Activated T-cell treated with anti-CD3 and anti-CD28 coated beads, Interleukin-2, amount 50 U/mL, for 24 hours (primary cell): Measurements from ENCODE around the gene NTNG1.

ENCODE experiments used
- DNase-seq: peaks from one replicate; pipeline ENCODE4 v3.0.0-alpha.2; 2020
- H3K27ac Mint-ChIP-seq: 2 replicates; pipeline ENCODE4 v1.8.0; 2020; ENCODE audit warnings: mild to moderate bottlenecking, mixed read lengths
- H3K27me3 Mint-ChIP-seq: 2 replicates; pipeline ENCODE4 v1.8.0; 2020; ENCODE audit warnings: mixed read lengths
- H3K36me3 Mint-ChIP-seq: 2 replicates; pipeline ENCODE4 v1.8.0; 2020; ENCODE audit warnings: low read depth, mixed read lengths
- H3K4me1 Mint-ChIP-seq: 2 replicates; pipeline ENCODE4 v1.8.0; 2020; ENCODE audit warnings: low read depth, mixed read lengths
- H3K4me3 Mint-ChIP-seq: 2 replicates; pipeline ENCODE4 v1.8.0; 2020; ENCODE audit warnings: mild to moderate bottlenecking, moderate library complexity, mixed read lengths
- H3K9me3 Mint-ChIP-seq: 2 replicates; pipeline ENCODE4 v1.8.0; 2020; ENCODE audit warnings: mixed read lengths

The NTNG1 gene

DNA sequence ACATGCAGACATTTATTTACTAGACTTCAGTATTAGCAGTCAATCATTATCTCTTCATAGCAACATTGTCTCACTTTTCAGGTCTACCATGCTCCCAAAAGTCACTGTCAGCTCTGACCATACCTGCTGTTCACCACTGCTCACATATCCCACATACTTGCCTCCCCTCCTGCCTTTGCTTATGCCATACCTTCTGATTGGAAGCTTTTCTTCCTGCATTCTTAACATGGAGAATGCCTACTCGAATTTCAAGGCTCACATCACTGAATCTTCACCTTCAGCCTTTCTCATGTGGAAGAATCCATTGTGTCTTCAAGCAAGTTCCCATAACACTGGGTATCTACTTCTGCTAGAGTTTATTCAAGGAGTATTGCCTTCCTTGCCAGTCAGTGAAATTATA lies 135.4 kb downstream of the NTNG1 start:
- no peak for DNase-seq
- Mint-ChIP-seq H3K4me3 (no peak overlapping the region), H3K27ac (no peak overlapping the region)

DNA sequence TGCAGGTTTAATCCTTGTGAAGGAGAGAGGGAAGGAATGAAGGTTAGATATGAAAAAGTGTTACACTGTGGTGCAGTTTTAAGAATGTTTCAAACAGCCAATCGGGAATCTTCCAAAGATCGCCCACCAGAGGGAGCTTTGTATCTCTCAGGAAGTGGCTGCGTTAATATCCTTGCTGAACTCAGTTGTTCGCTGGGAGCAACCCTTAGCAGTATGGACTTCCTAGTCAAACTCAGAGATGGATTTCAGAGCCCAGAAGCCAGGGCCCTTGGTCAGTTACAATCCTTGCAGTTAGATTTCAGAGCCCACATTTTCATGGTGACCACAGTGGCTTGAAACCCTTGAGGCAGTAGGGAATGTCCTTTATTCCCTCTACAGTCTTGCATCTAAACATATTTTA lies 136.2 kb downstream of the NTNG1 start:
- peaks cover 4% of the 10 kb centered on the region for H3K4me1 Mint-ChIP-seq
- no peak overlapping the region for H3K27ac Mint-ChIP-seq
- no peaks in the 10 kb centered on the region for H3K9me3 Mint-ChIP-seq
- no peak for DNase-seq
- no peak overlapping the region for H3K4me3 Mint-ChIP-seq
- H3K36me3 Mint-ChIP-seq, result no peaks in the 10 kb centered on the region
- no peaks in the 10 kb centered on the region for H3K27me3 Mint-ChIP-seq

More for the DNA sequence above, 135.4 kb downstream of the NTNG1 start:
- H3K4me1 Mint-ChIP-seq, result peaks cover 4% of the 10 kb centered on the region
- no peaks in the 10 kb centered on the region for H3K9me3 Mint-ChIP-seq
- no peaks in the 10 kb centered on the region for H3K36me3 Mint-ChIP-seq
- no peaks in the 10 kb centered on the region for H3K27me3 Mint-ChIP-seq

DNA sequence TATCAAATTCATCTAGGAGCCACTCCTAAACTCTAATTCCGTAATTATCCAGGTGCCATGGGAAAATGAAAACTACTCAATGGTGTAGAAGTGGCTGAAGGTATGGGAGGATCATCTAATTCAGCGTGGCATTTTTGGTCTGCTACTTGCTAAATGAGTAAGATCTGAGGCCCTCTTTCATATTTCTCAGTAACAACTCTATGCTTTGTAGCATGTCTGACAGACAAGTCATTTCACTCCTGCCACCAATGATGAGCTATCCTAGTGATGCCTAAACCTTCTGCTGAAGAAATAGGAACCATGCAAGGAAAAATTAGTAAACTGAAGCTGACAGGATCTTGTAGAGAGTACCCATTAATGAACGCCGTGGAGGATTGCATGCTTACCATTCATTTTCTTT lies 145.3 kb downstream of the NTNG1 start:
- Mint-ChIP-seq H3K4me1 (no peaks in the 10 kb centered on the region), H3K9me3 (no peaks in the 10 kb centered on the region), H3K36me3 (no peaks in the 10 kb centered on the region), H3K27ac (no peak overlapping the region), H3K4me3 (no peak overlapping the region), H3K27me3 (no peaks in the 10 kb centered on the region)
- no peak for DNase-seq

DNA sequence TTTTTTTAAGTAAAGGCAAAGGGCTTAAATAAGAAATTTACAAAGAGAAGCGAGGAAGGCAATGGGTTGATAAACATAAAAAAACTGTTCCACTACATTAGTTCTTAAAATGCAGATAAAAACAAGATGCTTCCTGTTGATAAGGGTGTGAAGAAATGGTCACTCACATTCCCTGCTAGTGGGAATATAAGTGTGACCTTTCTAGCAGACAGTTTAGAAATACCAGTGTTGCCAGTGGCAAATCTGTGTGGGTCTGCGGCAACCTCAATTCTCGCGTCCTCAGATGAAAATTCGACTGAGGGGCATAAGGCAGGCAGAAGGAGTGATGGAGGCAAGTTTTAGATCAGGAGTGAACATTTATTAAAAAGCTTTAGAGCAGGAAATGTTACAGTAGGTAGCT lies 151.1 kb downstream of the NTNG1 start:
- H3K36me3 Mint-ChIP-seq, result no peaks in the 10 kb centered on the region
- peaks cover 4% of the 10 kb centered on the region for H3K27me3 Mint-ChIP-seq
- no peaks in the 10 kb centered on the region for H3K9me3 Mint-ChIP-seq
- no peak overlapping the region for H3K27ac Mint-ChIP-seq
- DNase-seq, result no peak
- no peak overlapping the region for H3K4me3 Mint-ChIP-seq
- no peaks in the 10 kb centered on the region for H3K4me1 Mint-ChIP-seq

DNA sequence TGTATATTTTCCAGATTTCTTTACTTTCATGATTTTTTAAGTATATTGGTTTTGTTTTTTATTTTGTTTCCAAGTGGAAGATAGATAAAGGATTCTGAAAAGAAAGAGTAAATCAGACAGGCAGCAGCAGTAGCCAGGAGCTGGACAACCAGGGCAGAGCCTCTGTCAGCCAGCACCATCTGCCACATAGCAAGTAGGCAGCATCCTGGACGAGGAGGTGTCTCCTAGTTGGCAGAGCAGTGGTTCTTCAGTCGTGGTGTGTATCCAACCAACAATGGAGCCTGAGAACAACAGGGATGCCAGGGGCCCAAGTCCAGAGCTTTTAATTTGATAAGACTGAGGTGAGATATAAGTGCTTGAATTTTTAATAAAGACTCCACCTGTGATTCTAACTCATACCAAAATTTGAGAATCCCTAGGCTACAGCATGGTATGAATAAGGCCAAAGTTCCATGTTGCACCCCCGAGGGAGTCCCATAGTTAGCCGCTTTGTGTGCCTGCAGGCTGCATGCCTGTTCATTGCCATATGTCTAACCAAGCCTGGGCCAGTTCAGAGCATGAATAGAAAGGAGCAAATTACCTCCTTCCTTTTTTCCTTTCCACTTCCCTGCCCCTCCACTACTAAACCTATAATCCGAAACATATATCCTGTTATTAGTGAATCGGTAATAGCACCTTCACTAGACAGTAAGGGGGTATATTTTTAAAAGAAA lies 153.2 kb downstream of the NTNG1 start:
- Mint-ChIP-seq H3K4me1 (no peaks in the 10 kb centered on the region), H3K9me3 (no peaks in the 10 kb centered on the region), H3K27ac (no peak overlapping the region), H3K36me3 (no peaks in the 10 kb centered on the region), H3K27me3 (peaks cover 4% of the 10 kb centered on the region), H3K4me3 (no peak overlapping the region)
- no peak for DNase-seq

DNA sequence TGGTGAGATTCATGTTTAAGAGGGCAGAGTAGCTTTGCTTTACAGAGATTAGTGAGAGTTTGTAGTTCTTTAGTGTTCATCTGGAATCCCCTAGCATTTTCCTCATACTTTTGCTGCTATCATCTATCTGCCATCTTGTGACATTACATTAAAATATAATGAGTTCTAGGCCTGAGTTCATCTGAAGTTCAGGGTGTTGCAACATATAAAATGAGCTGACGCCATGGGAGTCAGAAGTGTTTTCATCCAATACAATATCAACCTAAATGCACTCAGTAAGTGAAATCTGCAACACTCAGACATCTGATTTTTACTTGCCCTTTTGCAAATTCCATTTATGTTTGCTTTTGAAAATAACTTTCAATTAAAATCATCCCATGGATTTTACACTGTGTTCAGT lies 153.8 kb downstream of the NTNG1 start:
- no peaks in the 10 kb centered on the region for H3K36me3 Mint-ChIP-seq
- no peak for DNase-seq

DNA sequence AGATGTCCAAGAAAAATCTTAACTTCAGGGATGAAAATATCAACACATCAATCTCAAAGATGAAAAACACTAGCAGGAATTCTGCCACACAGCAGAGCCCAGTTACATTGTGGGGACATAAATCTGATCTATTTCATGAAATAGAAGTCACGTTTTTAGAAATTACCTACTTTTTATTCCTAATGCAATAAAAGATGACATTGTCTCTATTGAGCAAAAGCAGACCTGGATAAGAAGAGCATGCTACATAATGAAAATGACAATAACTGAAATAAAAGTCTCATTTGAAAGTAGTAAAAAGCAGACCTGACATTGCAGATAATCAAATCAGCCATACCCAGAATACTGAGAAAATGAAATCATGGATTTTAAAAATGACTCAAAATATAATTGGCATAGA lies 156.8 kb downstream of the NTNG1 start:
- no peaks in the 10 kb centered on the region for H3K36me3 Mint-ChIP-seq

More for the DNA sequence above, 153.8 kb downstream of the NTNG1 start:
- Mint-ChIP-seq H3K4me3 (no peak overlapping the region), H3K27ac (no peak overlapping the region), H3K4me1 (no peaks in the 10 kb centered on the region), H3K27me3 (peaks cover 4% of the 10 kb centered on the region), H3K9me3 (no peaks in the 10 kb centered on the region)

DNA sequence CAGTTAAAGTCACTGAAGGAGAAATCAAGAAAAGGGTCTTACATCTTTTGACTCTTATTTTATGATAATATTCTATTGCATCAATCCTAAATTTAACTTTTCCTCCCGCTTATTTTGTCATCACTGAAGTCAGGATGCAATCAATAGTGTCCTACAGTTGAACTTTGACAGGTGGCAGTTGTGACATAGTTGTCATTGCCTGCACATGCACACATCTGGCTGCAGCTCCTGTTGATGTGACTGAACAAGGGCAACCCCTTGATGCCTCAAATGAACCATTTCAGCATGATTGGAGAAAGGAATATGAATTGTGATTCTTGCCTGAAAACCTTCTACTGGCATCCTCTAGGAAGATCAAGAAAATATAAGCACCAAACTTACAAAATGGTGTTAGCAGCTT lies 157.7 kb downstream of the NTNG1 start:
- no peak overlapping the region for H3K27ac Mint-ChIP-seq
- H3K4me1 Mint-ChIP-seq, result no peaks in the 10 kb centered on the region
- H3K4me3 Mint-ChIP-seq, result no peak overlapping the region
- H3K36me3 Mint-ChIP-seq, result no peaks in the 10 kb centered on the region
- H3K27me3 Mint-ChIP-seq, result peaks cover 4% of the 10 kb centered on the region
- no peak for DNase-seq
- no peaks in the 10 kb centered on the region for H3K9me3 Mint-ChIP-seq

More for the DNA sequence above, 156.8 kb downstream of the NTNG1 start:
- Mint-ChIP-seq H3K9me3 (no peaks in the 10 kb centered on the region), H3K4me3 (no peak overlapping the region), H3K4me1 (no peaks in the 10 kb centered on the region), H3K27ac (no peak overlapping the region), H3K27me3 (peaks cover 4% of the 10 kb centered on the region)
- no peak for DNase-seq

DNA sequence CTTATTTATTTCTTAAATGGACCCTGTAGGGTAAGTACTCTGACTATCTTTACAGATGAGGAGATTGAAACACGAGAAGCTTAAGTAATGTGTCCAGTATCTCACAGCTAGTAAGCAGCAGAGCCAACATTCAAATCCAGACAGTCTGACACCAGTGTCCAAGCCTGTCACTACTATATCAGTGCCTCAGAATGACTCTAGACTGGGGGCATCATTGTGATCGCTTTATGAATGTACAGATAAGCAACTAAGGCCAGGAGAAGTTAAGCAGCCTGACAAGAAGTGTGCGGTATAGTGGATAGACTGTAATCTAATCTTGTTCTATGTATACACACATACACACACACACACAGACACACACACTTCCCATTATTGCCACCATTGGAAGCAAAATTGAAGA lies 158.7 kb downstream of the NTNG1 start:
- Mint-ChIP-seq H3K27ac (no peak overlapping the region), H3K4me1 (no peaks in the 10 kb centered on the region), H3K4me3 (no peak overlapping the region), H3K27me3 (peaks cover 4% of the 10 kb centered on the region), H3K9me3 (no peaks in the 10 kb centered on the region), H3K36me3 (no peaks in the 10 kb centered on the region)
- DNase-seq, result no peak

DNA sequence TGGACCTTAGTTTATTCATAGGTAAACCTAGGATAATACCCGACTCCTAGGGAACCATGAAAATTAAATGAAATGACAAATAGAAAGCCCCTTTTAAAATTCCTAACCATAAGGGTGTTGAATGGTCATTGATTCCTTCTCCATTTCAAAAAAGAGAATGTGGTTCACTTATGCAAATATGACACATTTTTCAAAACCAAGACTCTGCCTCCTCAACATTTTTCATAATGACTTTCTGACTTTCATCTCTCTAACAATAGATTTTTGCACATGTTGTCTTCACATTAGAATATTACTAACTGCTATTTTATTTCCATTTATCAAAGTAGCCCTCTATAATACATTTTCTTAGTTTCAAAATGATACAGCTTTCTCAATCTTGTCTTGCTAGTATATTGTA lies 169.1 kb downstream of the NTNG1 start:
- no peak for DNase-seq
- H3K27ac Mint-ChIP-seq, result no peak overlapping the region
- no peaks in the 10 kb centered on the region for H3K4me1 Mint-ChIP-seq
- H3K36me3 Mint-ChIP-seq, result no peaks in the 10 kb centered on the region
- no peak overlapping the region for H3K4me3 Mint-ChIP-seq
- H3K9me3 Mint-ChIP-seq, result no peaks in the 10 kb centered on the region
- H3K27me3 Mint-ChIP-seq, result no peaks in the 10 kb centered on the region

DNA sequence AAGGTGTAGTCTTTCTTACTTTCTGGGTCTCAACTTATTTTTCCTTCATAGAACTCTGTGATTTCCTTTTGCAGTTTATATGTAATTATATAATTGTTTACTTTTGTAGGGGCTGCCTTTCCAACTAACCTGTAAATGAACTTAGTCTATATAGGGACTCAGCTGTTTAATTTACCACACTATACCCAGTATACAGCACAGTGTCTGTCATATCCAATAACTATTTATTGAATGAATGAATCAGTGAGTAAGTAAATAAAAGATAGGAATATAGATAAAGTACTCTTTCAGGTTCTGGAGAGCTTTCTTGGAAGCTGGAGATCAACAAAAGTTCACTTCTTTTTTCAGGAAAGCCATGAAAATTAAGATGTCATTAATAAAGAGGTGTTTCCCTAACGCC lies 174.8 kb downstream of the NTNG1 start:
- Mint-ChIP-seq H3K36me3 (no peaks in the 10 kb centered on the region), H3K9me3 (no peaks in the 10 kb centered on the region), H3K27ac (no peak overlapping the region), H3K4me3 (no peak overlapping the region), H3K27me3 (no peaks in the 10 kb centered on the region), H3K4me1 (no peaks in the 10 kb centered on the region)
- DNase-seq, result no peak

DNA sequence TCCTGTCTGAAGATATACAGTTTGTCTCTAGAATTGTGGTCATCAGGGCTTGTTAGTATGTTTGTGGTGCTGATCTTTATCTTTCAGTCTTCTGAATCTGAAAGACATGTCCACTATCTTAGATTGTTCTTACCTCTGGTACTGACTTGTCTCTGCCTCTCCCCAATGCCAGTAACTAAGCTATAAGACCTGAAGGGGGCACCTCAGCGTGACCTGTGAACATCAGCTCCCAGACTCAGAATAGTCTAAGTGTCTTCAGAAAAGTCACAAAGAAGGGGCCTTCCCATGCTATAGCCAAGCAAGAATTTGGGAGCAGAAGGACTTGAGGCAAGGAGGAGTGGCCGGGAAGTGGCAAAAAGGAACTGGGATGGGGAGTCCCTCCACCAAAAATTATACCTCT lies 178.1 kb downstream of the NTNG1 start:
- H3K4me3 Mint-ChIP-seq, result no peak overlapping the region
- H3K27ac Mint-ChIP-seq, result no peak overlapping the region
- no peaks in the 10 kb centered on the region for H3K9me3 Mint-ChIP-seq
- no peaks in the 10 kb centered on the region for H3K4me1 Mint-ChIP-seq
- no peak for DNase-seq
- no peaks in the 10 kb centered on the region for H3K36me3 Mint-ChIP-seq
- peaks cover 5% of the 10 kb centered on the region for H3K27me3 Mint-ChIP-seq

DNA sequence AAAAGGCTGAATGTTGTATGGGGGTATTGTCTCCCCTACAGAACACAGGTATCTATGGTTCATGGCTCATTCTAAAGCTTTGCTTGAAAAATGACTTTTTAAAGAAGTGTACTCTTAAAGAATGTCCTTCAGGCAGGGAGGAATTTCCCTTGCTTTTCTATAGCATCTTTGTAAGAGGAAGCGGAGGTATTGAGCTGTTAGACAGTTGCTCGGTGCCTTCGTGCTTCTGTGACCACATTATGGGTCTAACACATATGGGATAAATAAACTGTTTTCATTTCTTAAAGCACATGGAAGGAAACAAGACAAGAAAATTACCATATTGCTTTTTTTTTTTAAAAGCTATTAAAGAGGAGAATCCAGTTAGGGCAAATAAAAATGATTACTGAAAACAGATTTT lies 182.9 kb downstream of the NTNG1 start:
- H3K27me3 Mint-ChIP-seq, result peaks cover 5% of the 10 kb centered on the region
- H3K36me3 Mint-ChIP-seq, result no peaks in the 10 kb centered on the region
- no peaks in the 10 kb centered on the region for H3K9me3 Mint-ChIP-seq
- no peak for DNase-seq
- H3K4me3 Mint-ChIP-seq, result no peak overlapping the region
- H3K27ac Mint-ChIP-seq, result no peak overlapping the region
- no peaks in the 10 kb centered on the region for H3K4me1 Mint-ChIP-seq

DNA sequence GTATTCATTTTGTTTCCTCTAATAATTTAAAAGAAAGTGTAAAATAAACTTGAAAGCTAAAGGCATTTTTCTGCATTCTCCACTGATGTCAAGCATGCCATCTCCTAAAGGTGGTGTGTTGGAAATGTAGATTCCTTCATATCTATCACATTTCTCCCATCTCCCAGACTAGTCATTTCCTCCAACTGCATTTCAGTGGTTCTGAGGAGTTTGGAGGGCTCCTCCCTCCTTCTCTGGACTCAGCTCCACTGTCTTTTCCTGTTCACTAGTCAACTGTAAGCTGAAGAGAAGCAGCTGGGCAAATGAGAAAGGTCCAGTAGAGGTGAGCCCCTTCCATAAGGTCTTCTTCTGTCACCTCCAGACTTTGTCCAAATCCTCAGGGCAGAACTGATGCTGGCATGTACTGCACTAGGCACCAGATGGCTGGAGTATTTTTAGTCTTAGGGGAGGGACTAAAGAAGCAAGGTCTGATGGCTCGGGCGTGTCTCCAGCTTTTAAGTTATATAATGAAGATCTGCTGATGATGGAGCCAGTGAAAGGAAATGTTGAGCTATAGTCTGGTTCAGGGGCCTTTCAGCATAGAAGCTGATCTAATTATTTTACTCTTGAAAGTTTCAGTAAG lies 186.1 kb downstream of the NTNG1 start:
- DNase-seq, result no peak
- Mint-ChIP-seq H3K27ac (no peak overlapping the region), H3K4me1 (no peaks in the 10 kb centered on the region), H3K27me3 (no peaks in the 10 kb centered on the region), H3K36me3 (no peaks in the 10 kb centered on the region), H3K9me3 (no peaks in the 10 kb centered on the region), H3K4me3 (no peak overlapping the region)

DNA sequence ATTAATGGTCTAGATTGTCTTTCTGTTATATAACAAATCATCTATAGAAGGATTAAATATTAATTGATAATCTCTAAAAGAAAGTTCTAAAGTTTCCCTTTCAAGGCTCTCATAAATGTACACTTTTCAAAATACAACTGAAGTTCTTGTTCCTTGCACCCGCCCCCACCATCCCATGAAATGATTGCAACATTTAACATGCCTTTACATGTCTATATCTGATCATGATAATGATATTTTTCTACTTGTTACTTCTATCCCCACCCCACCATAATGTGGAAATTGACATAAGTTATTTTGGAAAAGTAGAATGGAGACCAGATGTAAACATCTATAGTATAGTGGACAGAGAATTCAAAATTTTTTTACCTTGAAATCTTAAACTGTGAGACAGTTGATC lies 186.6 kb downstream of the NTNG1 start:
- no peaks in the 10 kb centered on the region for H3K27me3 Mint-ChIP-seq
- DNase-seq, result no peak
- no peaks in the 10 kb centered on the region for H3K36me3 Mint-ChIP-seq
- no peaks in the 10 kb centered on the region for H3K9me3 Mint-ChIP-seq
- no peaks in the 10 kb centered on the region for H3K4me1 Mint-ChIP-seq
- no peak overlapping the region for H3K27ac Mint-ChIP-seq
- no peak overlapping the region for H3K4me3 Mint-ChIP-seq
